ENCODE data around the gene HFE.
"Not testable (repeated sequence)": the region's sequence is repeated elsewhere in the genome, so short reads cannot be mapped to it uniquely, and the experiment has no call there.

Gene HFE

GRCh38 chr6:26113570-26113969 is 26.3 kb downstream of the HFE start:
- TF ChIP-seq CTCF (IDR thresholded peaks at IDR 0.05; ENCODE audit: borderline replicate concordance, control extremely low read depth, extremely low read depth, insufficient read depth, missing control alignments), result no peak
- in situ Hi-C loops (cut with MboI; ENCODE audit: low sequenced_read_pairs, unreplicated experiment), result no loop called here
- DNase-seq (ENCODE audit: low spot score), result no peak

- TF ChIP-seq CTCF (IDR thresholded peaks at IDR 0.05; ENCODE audit: borderline replicate concordance, control extremely low read depth, extremely low read depth, insufficient read depth, missing control alignments), result no peak
- in situ Hi-C loops (cut with MboI; ENCODE audit: low sequenced_read_pairs, unreplicated experiment), result no loop called here
- no peak for DNase-seq (ENCODE audit: low spot score)
Measured at GRCh38 chr6:26115226-26115625, 28.0 kb downstream of the HFE start.

GRCh38 chr6:26116267-26116666 is 29.0 kb downstream of the HFE start:
- TF ChIP-seq CTCF (IDR thresholded peaks at IDR 0.05; ENCODE audit: borderline replicate concordance, control extremely low read depth, extremely low read depth, insufficient read depth, missing control alignments), result no peak
- no peak for DNase-seq (ENCODE audit: low spot score)
- in situ Hi-C loops (cut with MboI; ENCODE audit: low sequenced_read_pairs, unreplicated experiment), result no loop called here

GRCh38 chr6:26118999-26119398 is 31.8 kb downstream of the HFE start:
- in situ Hi-C loops (cut with MboI; ENCODE audit: low sequenced_read_pairs, unreplicated experiment), result no loop called here
- no peak for TF ChIP-seq CTCF (IDR thresholded peaks at IDR 0.05; ENCODE audit: borderline replicate concordance, control extremely low read depth, extremely low read depth, insufficient read depth, missing control alignments)
- no peak for DNase-seq (ENCODE audit: low spot score)

- DNase-seq (ENCODE audit: low spot score); in situ Hi-C loops (cut with MboI; ENCODE audit: low sequenced_read_pairs, unreplicated experiment): not testable (repeated sequence)
Measured at GRCh38 chr6:26120115-26120514, 32.9 kb downstream of the HFE start.

- in situ Hi-C loops (cut with MboI; ENCODE audit: low sequenced_read_pairs, unreplicated experiment), result no loop called here
- no peak for TF ChIP-seq CTCF (IDR thresholded peaks at IDR 0.05; ENCODE audit: borderline replicate concordance, control extremely low read depth, extremely low read depth, insufficient read depth, missing control alignments)
- DNase-seq (ENCODE audit: low spot score), result no peak
Measured at GRCh38 chr6:26120807-26121140, 33.5 kb downstream of the HFE start.

GRCh38 chr6:26121141-26122004 is 34.1 kb downstream of the HFE start:
- in situ Hi-C loops (cut with MboI; ENCODE audit: low sequenced_read_pairs, unreplicated experiment), result no loop called here
- no peak for DNase-seq (ENCODE audit: low spot score)

More at GRCh38 chr6:26121141-26122004, 34.1 kb downstream of the HFE start:
- no peak for TF ChIP-seq CTCF (IDR thresholded peaks at IDR 0.05; ENCODE audit: borderline replicate concordance, control extremely low read depth, extremely low read depth, insufficient read depth, missing control alignments)

Data from GM13976 (cell line).